Adrenal gland (tissue), 5 donors: ENCODE results near the gene BLMH.

ENCODE experiments used
- POLR2A ChIP-seq, 2 donors: fragments of 450-650 bp; IDR thresholded peaks; one replicate each; pipeline ENCODE4 v1.6.1; 2017; ENCODE audit warnings: antibody characterized with exemption in 2 of 2, mild to moderate bottlenecking in 2 of 2, moderate library complexity in 1 of 2
- TF ChIP-seq, protein P1 (sequence below), 6 experiments: fragments of 450-650 bp in 4 of 6; fragments of 200-600 bp in 2 of 6; sonication (generic) in 1 of 6; IDR thresholded peaks; 1 replicate in 5 of 6; 2 replicates in 1 of 6; pipeline versions ENCODE4 v1.5.1 to v1.8.0; 2016 to 2021; ENCODE audit warnings: antibody characterized with exemption in 6 of 6, mild to moderate bottlenecking in 2 of 6, moderate library complexity in 1 of 6
- donor health status: DM: no; HTN: no; CAD: no.

GRCh38 chr17:30336369-30337171 lies 44.8 kb upstream of the BLMH start:
- TF ChIP-seq, protein P1, sequence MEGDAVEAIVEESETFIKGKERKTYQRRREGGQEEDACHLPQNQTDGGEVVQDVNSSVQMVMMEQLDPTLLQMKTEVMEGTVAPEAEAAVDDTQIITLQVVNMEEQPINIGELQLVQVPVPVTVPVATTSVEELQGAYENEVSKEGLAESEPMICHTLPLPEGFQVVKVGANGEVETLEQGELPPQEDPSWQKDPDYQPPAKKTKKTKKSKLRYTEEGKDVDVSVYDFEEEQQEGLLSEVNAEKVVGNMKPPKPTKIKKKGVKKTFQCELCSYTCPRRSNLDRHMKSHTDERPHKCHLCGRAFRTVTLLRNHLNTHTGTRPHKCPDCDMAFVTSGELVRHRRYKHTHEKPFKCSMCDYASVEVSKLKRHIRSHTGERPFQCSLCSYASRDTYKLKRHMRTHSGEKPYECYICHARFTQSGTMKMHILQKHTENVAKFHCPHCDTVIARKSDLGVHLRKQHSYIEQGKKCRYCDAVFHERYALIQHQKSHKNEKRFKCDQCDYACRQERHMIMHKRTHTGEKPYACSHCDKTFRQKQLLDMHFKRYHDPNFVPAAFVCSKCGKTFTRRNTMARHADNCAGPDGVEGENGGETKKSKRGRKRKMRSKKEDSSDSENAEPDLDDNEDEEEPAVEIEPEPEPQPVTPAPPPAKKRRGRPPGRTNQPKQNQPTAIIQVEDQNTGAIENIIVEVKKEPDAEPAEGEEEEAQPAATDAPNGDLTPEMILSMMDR (IDR thresholded peaks at IDR 0.05): peak; percentile 29 to 60 (median 54)
- no peak for TF ChIP-seq POLR2A (IDR thresholded peaks at IDR 0.05)
